GM10248 (cell line): Measurements from ENCODE around the gene RBL1.
"Not testable (repeated sequence)": the region's sequence is repeated elsewhere in the genome, so short reads cannot be mapped to it uniquely, and the experiment has no call there.

Experiments used
- CTCF ChIA-PET: fragments of 300-600 bp; sonication (Branson Sonifier 250); formaldehyde crosslinking; extraction: SDS; loops from one replicate; lab custom pipeline; 2021; ENCODE audit warnings: antibody characterized with exemption; lab: Yijun Ruan, JAX
- POLR2A ChIA-PET: fragments of 350-650 bp; sonication (Branson Sonifier 250); formaldehyde crosslinking; extraction: SDS; loops from one replicate; lab custom pipeline; 2020; ENCODE audit warnings: antibody characterized with exemption; lab: Yijun Ruan, JAX
- DNase-seq: peaks from one replicate; pipeline ENCODE4 v3.0.0; 2012; ENCODE audit errors: extremely low spot score
- CTCF ChIP-seq: IDR thresholded peaks from 2 replicates; pipeline ENCODE4 v1.5.1; 2012; ENCODE audit warnings: mild to moderate bottlenecking, low read depth; ENCODE audit errors: extremely low read depth, missing control alignments, control extremely low read depth

RBL1 gene

GRCh38 chr20:37077009-37077408, 18.8 kb downstream of the RBL1 start:
- DNase-seq = no peak
- ChIA-PET POLR2A (no interaction called here), CTCF (interaction anchor here (0.6 kb wide), 1 partner anchor 17 kb away, joined by 3 read pairs; no protein-coding TSS in a partner anchor)
- TF ChIP-seq CTCF = no peak

- DNase-seq = no peak
- ChIA-PET POLR2A (no interaction called here), CTCF (interaction anchor here (0.6 kb wide), 1 partner anchor 18 kb away, joined by 3 read pairs; no protein-coding TSS in a partner anchor)
- no peak for TF ChIP-seq CTCF
Observed at GRCh38 chr20:37075932-37076685, 19.7 kb downstream of the RBL1 start.

- ChIA-PET CTCF (interaction anchor here (1.7 to 2.1 kb wide), 2 partner anchors 10 to 22 kb away, joined by 5 read pairs; partner anchors contain the start of gene RBL1), POLR2A (interaction anchor here (0.5 to 0.6 kb wide), 2 partner anchors 8 to 15 kb away, joined by 4 to 6 read pairs; no protein-coding TSS in a partner anchor)
- no peak for TF ChIP-seq CTCF
- DNase-seq = no peak
Observed at GRCh38 chr20:37072293-37073196, 23.3 kb downstream of the RBL1 start.

- TF ChIP-seq CTCF = no peak
- ChIA-PET CTCF (interaction anchor here (2.1 kb wide), 1 partner anchor 11 kb away, joined by 5 read pairs; no protein-coding TSS in a partner anchor), POLR2A (no interaction called here)
- no peak for DNase-seq
Observed at GRCh38 chr20:37071481-37071911, 24.3 kb downstream of the RBL1 start.

GRCh38 chr20:37069563-37069962, 26.2 kb downstream of the RBL1 start:
- CTCF ChIA-PET, POLR2A ChIA-PET, DNase-seq: not testable (repeated sequence)

- no peak for TF ChIP-seq CTCF
- CTCF ChIA-PET = interaction anchor here (0.9 to 1.5 kb wide), 2 partner anchors 16 to 30 kb away, joined by 3 to 5 read pairs; partner anchors contain the start of gene RBL1
Observed at GRCh38 chr20:37066168-37066567, 29.6 kb downstream of the RBL1 start.

More at GRCh38 chr20:37066168-37066567, 29.6 kb downstream of the RBL1 start:
- POLR2A ChIA-PET = no interaction called here
- no peak for DNase-seq
